K562 treated with DMSO at 1 percent for 24 hours (cell line): ENCODE data around the gene KRT2. TPM values are rescaled to one million over a fixed set of nuclear protein-coding genes. Genes with fewer than 3 reads are reported as not detected.

ENCODE experiments used
- total RNA-seq: library from RNA; unstranded; fragments of 300-600 nt; gene quantifications from 2 replicates; pipeline ENCODE4 v1.2.3, GENCODE V29; 2022; ENCODE audit warnings: low read depth; ENCODE audit not compliant: insufficient read depth

Gene KRT2
- total RNA-seq = 0.35 TPM in 1 of 2 replicates, not detected in the other

GRCh38 chr12:52651726-52652261 is at the start of gene KRT2:
KRT2 (minus strand) TSS chr12:52652211; CDS start chr12:52652142, 69 bp downstream.

DNA sequence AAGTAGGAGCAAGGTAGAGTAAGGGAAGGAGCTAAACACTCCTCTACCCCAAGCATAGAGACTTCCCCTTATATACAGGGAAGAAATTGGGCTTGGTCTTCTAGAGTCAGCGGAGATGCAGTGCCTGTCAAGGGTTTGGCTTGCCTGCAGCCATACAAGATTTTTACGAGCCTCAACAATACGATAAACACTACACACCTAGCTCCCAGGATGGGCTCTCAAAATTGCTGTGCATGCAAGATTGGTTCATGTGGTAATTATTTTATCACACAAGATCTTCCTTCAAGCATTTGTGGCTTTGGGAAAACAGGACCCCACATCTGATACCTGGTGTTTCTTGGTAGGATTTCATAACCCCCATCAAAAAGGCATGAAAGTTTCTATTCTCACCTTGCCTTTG is 28.4 kb upstream of the KRT2 start, which contains the start of gene KRT1:
Gene KRT1, minus strand, starts transcription at position 45 of the 400 bp plus-strand sequence. CDS start 59 bp downstream, outside the sequence.

GRCh38 chr12:52618216-52618615 is 33.8 kb downstream of the KRT2 start, which contains the start of gene KRT73:
KRT73 (minus strand) TSS chr12:52618559; CDS start chr12:52618524, 35 bp downstream.

GRCh38 chr12:52600941-52601481 is 51.0 kb downstream of the KRT2 start, which contains the start of gene KRT72:
KRT72 (minus strand) TSS chr12:52601463; CDS start chr12:52601452, 11 bp downstream.

Other genes starting within 250 kb of the KRT2 start
- gene KRT82, start 245.9 kb downstream of the KRT2 start, total RNA-seq = not detected in 2 replicates
- not detected in 2 replicates for gene KRT75, start 217.8 kb downstream of the KRT2 start, total RNA-seq
- not detected in 2 replicates for gene KRT6B, start 200.1 kb downstream of the KRT2 start, total RNA-seq
- gene KRT6C, start 178.4 kb downstream of the KRT2 start, total RNA-seq = not detected in 2 replicates
- not detected in 2 replicates for gene KRT6A, start 159.0 kb downstream of the KRT2 start, total RNA-seq
- not detected in 2 replicates for gene KRT5, start 131.8 kb downstream of the KRT2 start, total RNA-seq
- not detected in 2 replicates for gene KRT71, start 99.1 kb downstream of the KRT2 start, total RNA-seq
- not detected in 2 replicates for gene KRT74, start 78.4 kb downstream of the KRT2 start, total RNA-seq
- not detected in 2 replicates for gene KRT72, start 50.7 kb downstream of the KRT2 start, total RNA-seq
- gene KRT73, start 33.7 kb downstream of the KRT2 start, total RNA-seq = 0.27 TPM in 1 of 2 replicates, not detected in the other
- not detected in 2 replicates for gene KRT1, start 28.2 kb upstream of the KRT2 start, total RNA-seq
- not detected in 2 replicates for gene KRT77, start 51.3 kb upstream of the KRT2 start, total RNA-seq
- gene KRT76, start 125.1 kb upstream of the KRT2 start, total RNA-seq = not detected in 2 replicates
- gene KRT3, start 143.9 kb upstream of the KRT2 start, total RNA-seq = not detected in 2 replicates
- gene KRT4, start 161.9 kb upstream of the KRT2 start, total RNA-seq = not detected in 2 replicates
- not detected in 2 replicates for gene KRT79, start 182.1 kb upstream of the KRT2 start, total RNA-seq
- gene KRT78, start 196.8 kb upstream of the KRT2 start, total RNA-seq = not detected in 2 replicates